Measurements from ENCODE around the gene TPPP. TPM values are rescaled to one million over a fixed set of nuclear protein-coding genes. Genes with fewer than 3 reads are reported as not detected.
A peak's percentile ranks its signal among the peaks of the same experiment; 100 is the strongest.

TPPP gene
- total and polyA plus RNA-seq, 2 of the 13 experiments (the other 11 are each of a cell fraction or from before 2014, with no cell fraction given), result 0.07 TPM; not detected in 1

GRCh38 chr5:675111-675870, 17.9 kb downstream of the TPPP start (continued):
- TF ChIP-seq NFAT5 (CRISPR knock-in tag; IDR thresholded peaks at IDR 0.05) (no peak), ZNF569 (CRISPR knock-in tag; IDR thresholded peaks at IDR 0.05; ENCODE audit: borderline replicate concordance) (no peak), FIP1L1 (IDR thresholded peaks at IDR 0.05; ENCODE audit: borderline replicate concordance, insufficient read depth, low read depth, low read length) (no peak), MZF1 (CRISPR knock-in tag; IDR thresholded peaks at IDR 0.05; ENCODE audit: borderline replicate concordance) (no peak), KLF15 (CRISPR knock-in tag; IDR thresholded peaks at IDR 0.05; ENCODE audit: borderline replicate concordance) (no peak)

GRCh38 chr5:674630-675011, 18.5 kb downstream of the TPPP start:
- H3K79me2 ChIP-seq (ENCODE audit: insufficient read depth, low read length), result no peaks in the 10 kb centered on the region
- H3K27me3 ChIP-seq (ENCODE audit: control insufficient read depth in 1 of 2, insufficient read depth in 2 of 2, low read length in 2 of 2), result peaks cover 5 to 22% of the 10 kb centered on the region in 2 experiments; a peak in 4 of 5 replicates
- H3K36me3 ChIP-seq (replicated peaks in 1 of 2; ENCODE audit: control insufficient read depth in 1 of 2, insufficient read depth in 2 of 2, low read length in 2 of 2), result no peaks in the 10 kb centered on the region
- H3K27ac ChIP-seq (ENCODE audit: extremely low read length, insufficient read depth, low read length), result no peak overlapping the region
- in situ Hi-C loops (cut with HindIII; ENCODE audit: extremely low pct_ligation_motif_present, low pct_unique_long_range_greater_than_20kb), result loop anchor here (10.0 kb wide), 1 partner anchor 220 kb away; the partner anchor contains the start of genes BRD9 and TRIP13
- no peak overlapping the region for H3K9ac ChIP-seq (ENCODE audit: insufficient read depth, low read depth, low read length)
- DNase-seq (ENCODE audit: low spot score) (no peak), FAIRE-seq (no peak), ATAC-seq (peak; percentile 12)
- TF ChIP-seq AGO1 (IDR thresholded peaks at IDR 0.05; ENCODE audit: low read depth, low read length, poor library complexity, severe bottlenecking) (peak; percentile 84), AGO2 (optimal IDR thresholded peaks at IDR 0.05; ENCODE audit: low read depth, low read length) (peak; percentile 2), ZHX2 (IDR thresholded peaks at IDR 0.05; ENCODE audit: low read depth) (no peak), ZHX2 (CRISPR knock-in tag; IDR thresholded peaks at IDR 0.05; ENCODE audit: borderline replicate concordance) (no peak)
- H4K20me1 ChIP-seq (ENCODE audit: insufficient read depth, low read length), result no peaks in the 10 kb centered on the region; the same call in 1 of the 2 replicates
- intact Hi-C loops (cut with micrococcal nuclease; ENCODE audit: unreplicated experiment), result loop anchor here (10.0 kb wide), 1 partner anchor 220 kb away; the partner anchor contains the start of genes BRD9 and TRIP13
- H2AFZ ChIP-seq (ENCODE audit: low read length), result no peak overlapping the region
- no peaks in the 10 kb centered on the region for H3K9me3 ChIP-seq (ENCODE audit: low read length)
- ChIA-PET CTCF (ENCODE audit: low intra/inter-chr PET ratio, low total read pairs) (no interaction called here), POLR2A (no interaction called here)
- peaks cover 40% of the 10 kb centered on the region for H3K4me1 ChIP-seq (ENCODE audit: insufficient read depth, low read length)
- H3K4me3 ChIP-seq (replicated peaks in 1 of 3; ENCODE audit: insufficient read depth in 1 of 3, low read depth in 2 of 3, low read length in 3 of 3), result no peak overlapping the region
- H3K4me2 ChIP-seq (ENCODE audit: low read depth, low read length), result no peak overlapping the region
- WGBS (ENCODE audit: low lambda C conversion rate), result 36% methylated on average over 2 of the region's 7 CpGs
- BruUV-seq (replicated peaks), result no TSS peak

Data from HepG2 (cell line).